SK-N-MC (cell line): Measurements from ENCODE around the gene WWTR1.

ENCODE experiments used
- DNase-seq: peaks from one replicate; pipeline ENCODE4 v3.0.0-alpha.2; 2011; ENCODE audit warnings: low read depth, low spot score
- H3K27ac ChIP-seq: fragments of 200-600 bp; sonication (generic); 2 replicates; pipeline ENCODE4 v1.5.1; 2016; ENCODE audit warnings: mixed run types
- H3K36me3 ChIP-seq: fragments of 200-600 bp; sonication (generic); 2 replicates; pipeline ENCODE4 v1.6.1; 2017; ENCODE audit warnings: antibody characterized with exemption, low read length, mixed read lengths; ENCODE audit not compliant: insufficient read depth
- H3K4me3 ChIP-seq: fragments of 200-600 bp; sonication (generic); 2 replicates; pipeline ENCODE4 v1.5.1; 2016
- H3K9ac ChIP-seq: fragments of 200-600 bp; sonication (generic); 2 replicates; pipeline ENCODE4 v1.8.0; 2017; ENCODE audit warnings: mixed run types, mixed read lengths; ENCODE audit not compliant: insufficient read length
- H3K9me3 ChIP-seq: fragments of 200-600 bp; sonication (generic); 2 replicates; pipeline ENCODE4 v1.6.1; 2017; ENCODE audit warnings: low read depth, mild to moderate bottlenecking, antibody characterized with exemption, low read length, moderate library complexity, mixed read lengths
- EZH2 ChIP-seq: fragments of 200-600 bp; sonication (generic); IDR thresholded peaks from one replicate; pipeline ENCODE4 v1.6.1; 2017; ENCODE audit warnings: antibody characterized with exemption
- FOXP2 ChIP-seq: optimal IDR thresholded peaks from 2 replicates; pipeline ENCODE3; 2011; ENCODE audit warnings: mild to moderate bottlenecking, moderate library complexity; ENCODE audit not compliant: insufficient read depth; ENCODE audit errors: extremely low read length, control extremely low read depth
- POLR2AphosphoS5 ChIP-seq: IDR thresholded peaks from 2 replicates; pipeline ENCODE4 v1.6.1; 2012; ENCODE audit warnings: mild to moderate bottlenecking, low read depth, low read length, borderline replicate concordance

Gene WWTR1

GRCh38 chr3:149613988-149614387 is 43.8 kb downstream of the WWTR1 start:
- no peak overlapping the region for H3K4me3 ChIP-seq
- no peak overlapping the region for H3K9ac ChIP-seq
- 0 out of 2 replicates have a peak, but pooled peaks cover 3% of the 10 kb centered on the region for H3K36me3 ChIP-seq
- no peak overlapping the region for H3K27ac ChIP-seq
- DNase-seq: no peak
- no peaks in the 10 kb centered on the region for H3K9me3 ChIP-seq
- TF ChIP-seq FOXP2 (no peak), POLR2AphosphoS5 (no peak), EZH2 (no peak)

GRCh38 chr3:149612456-149612855 is 45.4 kb downstream of the WWTR1 start:
- 0 out of 2 replicates have a peak, but pooled peaks cover 3% of the 10 kb centered on the region for H3K36me3 ChIP-seq
- DNase-seq: no peak
- H3K9me3 ChIP-seq: no peaks in the 10 kb centered on the region
- H3K27ac ChIP-seq: no peak overlapping the region
- TF ChIP-seq FOXP2: no peak
- TF ChIP-seq EZH2: no peak
- no peak for TF ChIP-seq POLR2AphosphoS5
- H3K4me3 ChIP-seq: no peak overlapping the region
- H3K9ac ChIP-seq: no peak overlapping the region

GRCh38 chr3:149611149-149611548 is 46.7 kb downstream of the WWTR1 start:
- H3K9me3 ChIP-seq: no peaks in the 10 kb centered on the region
- no peak overlapping the region for H3K27ac ChIP-seq
- no peak overlapping the region for H3K4me3 ChIP-seq
- DNase-seq: no peak
- H3K9ac ChIP-seq: no peak overlapping the region
- TF ChIP-seq POLR2AphosphoS5 (no peak), EZH2 (no peak), FOXP2 (no peak)
- H3K36me3 ChIP-seq: 0 out of 2 replicates have a peak, but pooled peaks cover 3% of the 10 kb centered on the region

GRCh38 chr3:149610351-149611105 is 47.3 kb downstream of the WWTR1 start:
- Histone ChIP-seq H3K9ac (no peak overlapping the region), H3K27ac (peak overlapping the region; percentile 30; the same call in 1 of the 2 replicates), H3K4me3 (no peak overlapping the region), H3K36me3 (0 out of 2 replicates have a peak, but pooled peaks cover 3% of the 10 kb centered on the region), H3K9me3 (no peaks in the 10 kb centered on the region)
- TF ChIP-seq POLR2AphosphoS5 (no peak), EZH2 (no peak), FOXP2 (no peak)
- no peak for DNase-seq

- no peaks in the 10 kb centered on the region for H3K9me3 ChIP-seq
- no peak overlapping the region for H3K9ac ChIP-seq
- H3K27ac ChIP-seq: no peak overlapping the region; the same call in 1 of the 2 replicates
- H3K36me3 ChIP-seq: 0 out of 2 replicates have a peak, but pooled peaks cover 3% of the 10 kb centered on the region
- no peak for TF ChIP-seq POLR2AphosphoS5
- H3K4me3 ChIP-seq: no peak overlapping the region
- no peak for DNase-seq
These were observed 48.2 kb downstream of the WWTR1 start for GRCh38 chr3:149609595-149609994.

GRCh38 chr3:149608987-149609386 is 48.8 kb downstream of the WWTR1 start:
- 0 out of 2 replicates have a peak, but pooled peaks cover 3% of the 10 kb centered on the region for H3K36me3 ChIP-seq
- no peak for DNase-seq
- TF ChIP-seq POLR2AphosphoS5: no peak
- TF ChIP-seq EZH2: no peak
- H3K27ac ChIP-seq: no peak overlapping the region
- H3K9ac ChIP-seq: no peak overlapping the region
- no peak overlapping the region for H3K4me3 ChIP-seq
- no peaks in the 10 kb centered on the region for H3K9me3 ChIP-seq

GRCh38 chr3:149605902-149606301 is 51.9 kb downstream of the WWTR1 start:
- DNase-seq: no peak
- Histone ChIP-seq H3K27ac (peak overlapping the region; percentile 52), H3K4me3 (no peak overlapping the region), H3K9me3 (no peaks in the 10 kb centered on the region), H3K36me3 (0 out of 2 replicates have a peak, but pooled peaks cover 3% of the 10 kb centered on the region), H3K9ac (no peak overlapping the region)
- TF ChIP-seq EZH2 (no peak), POLR2AphosphoS5 (no peak), FOXP2 (no peak)

GRCh38 chr3:149604125-149604875 is 53.5 kb downstream of the WWTR1 start:
- H3K36me3 ChIP-seq: no peaks in the 10 kb centered on the region; the same call in 1 of the 2 replicates
- H3K9ac ChIP-seq: peak overlapping the region; percentile 57
- peak overlapping the region; percentile 71 for H3K4me3 ChIP-seq
- H3K9me3 ChIP-seq: no peaks in the 10 kb centered on the region
- DNase-seq: no peak
- H3K27ac ChIP-seq: peak overlapping the region; percentile 96
- TF ChIP-seq FOXP2 (no peak), POLR2AphosphoS5 (no peak), EZH2 (no peak)
